ENCODE results near the gene GREB1.

GRCh38 chr2:11506611-11506969, 27.3 kb upstream of the GREB1 start:
- TF ChIP-seq, protein P1, sequence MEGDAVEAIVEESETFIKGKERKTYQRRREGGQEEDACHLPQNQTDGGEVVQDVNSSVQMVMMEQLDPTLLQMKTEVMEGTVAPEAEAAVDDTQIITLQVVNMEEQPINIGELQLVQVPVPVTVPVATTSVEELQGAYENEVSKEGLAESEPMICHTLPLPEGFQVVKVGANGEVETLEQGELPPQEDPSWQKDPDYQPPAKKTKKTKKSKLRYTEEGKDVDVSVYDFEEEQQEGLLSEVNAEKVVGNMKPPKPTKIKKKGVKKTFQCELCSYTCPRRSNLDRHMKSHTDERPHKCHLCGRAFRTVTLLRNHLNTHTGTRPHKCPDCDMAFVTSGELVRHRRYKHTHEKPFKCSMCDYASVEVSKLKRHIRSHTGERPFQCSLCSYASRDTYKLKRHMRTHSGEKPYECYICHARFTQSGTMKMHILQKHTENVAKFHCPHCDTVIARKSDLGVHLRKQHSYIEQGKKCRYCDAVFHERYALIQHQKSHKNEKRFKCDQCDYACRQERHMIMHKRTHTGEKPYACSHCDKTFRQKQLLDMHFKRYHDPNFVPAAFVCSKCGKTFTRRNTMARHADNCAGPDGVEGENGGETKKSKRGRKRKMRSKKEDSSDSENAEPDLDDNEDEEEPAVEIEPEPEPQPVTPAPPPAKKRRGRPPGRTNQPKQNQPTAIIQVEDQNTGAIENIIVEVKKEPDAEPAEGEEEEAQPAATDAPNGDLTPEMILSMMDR (IDR thresholded peaks at IDR 0.05): no peak
- TF ChIP-seq POLR2A (IDR thresholded peaks at IDR 0.05) (no peak), EP300 (IDR thresholded peaks at IDR 0.05) (no peak)

All from tibial nerve (tissue), 4 donors.